Progenitor cell of endocrine pancreas (in vitro differentiated cells): ENCODE measurements around the gene POU2F3. TPM values are rescaled to one million over a fixed set of nuclear protein-coding genes. Genes with fewer than 3 reads are reported as not detected.

ENCODE experiments used
- DNase-seq: peaks from one replicate; pipeline ENCODE4 v3.0.0; 2021; ENCODE audit warnings: low spot score; ENCODE audit not compliant: unreplicated experiment
- H3K27ac Mint-ChIP-seq: 2 replicates; pipeline ENCODE4 v1.8.0; 2021; ENCODE audit warnings: mild to moderate bottlenecking, moderate library complexity, mixed read lengths
- H3K27me3 Mint-ChIP-seq: 2 replicates; pipeline ENCODE4 v1.8.0; 2021; ENCODE audit warnings: mixed read lengths
- H3K36me3 Mint-ChIP-seq: 2 replicates; pipeline ENCODE4 v1.8.0; 2022; ENCODE audit warnings: mixed read lengths; ENCODE audit not compliant: insufficient read depth
- H3K4me1 Mint-ChIP-seq: 2 replicates; pipeline ENCODE4 v1.8.0; 2021; ENCODE audit warnings: low read depth, mixed read lengths
- H3K4me3 Mint-ChIP-seq: 2 replicates; pipeline ENCODE4 v1.8.0; 2021; ENCODE audit warnings: low read depth, mild to moderate bottlenecking, moderate library complexity, mixed read lengths
- H3K9me3 Mint-ChIP-seq: 2 replicates; pipeline ENCODE4 v1.8.0; 2021; ENCODE audit warnings: low read depth, mixed read lengths
- CTCF ChIP-seq: fragments of 200-600 bp; sonication (generic); IDR thresholded peaks from one replicate; pipeline ENCODE4 v1.5.0; 2021; ENCODE audit warnings: antibody characterized with exemption, mild to moderate bottlenecking; ENCODE audit not compliant: unreplicated experiment
- total RNA-seq: library from RNA; stranded (reverse); gene quantifications from 2 replicates; pipeline ENCODE4 v1.2.1, GENCODE V29; 2021

POU2F3 gene
- total RNA-seq, 1 donor from 2014 or later, result not detected

GRCh38 chr11:120228794-120229384, 11.1 kb upstream of the POU2F3 start:
- H3K4me3 Mint-ChIP-seq, result no peak overlapping the region
- no peak for DNase-seq

GRCh38 chr11:120229451-120230424, 10.2 kb upstream of the POU2F3 start:
- no peaks in the 10 kb centered on the region for H3K4me1 Mint-ChIP-seq
- TF ChIP-seq CTCF, result peak; percentile 70
- no peaks in the 10 kb centered on the region for H3K9me3 Mint-ChIP-seq
- no peak for DNase-seq
- no peak overlapping the region for H3K27ac Mint-ChIP-seq
- no peaks in the 10 kb centered on the region for H3K36me3 Mint-ChIP-seq
- H3K27me3 Mint-ChIP-seq, result peaks cover 39% of the 10 kb centered on the region
- no peak overlapping the region for H3K4me3 Mint-ChIP-seq

More at GRCh38 chr11:120228794-120229384, 11.1 kb upstream of the POU2F3 start:
- TF ChIP-seq CTCF, result peak; percentile 13
- Mint-ChIP-seq H3K36me3 (no peaks in the 10 kb centered on the region), H3K4me1 (no peaks in the 10 kb centered on the region), H3K9me3 (no peaks in the 10 kb centered on the region), H3K27ac (no peak overlapping the region), H3K27me3 (peaks cover 32% of the 10 kb centered on the region)

DNA sequence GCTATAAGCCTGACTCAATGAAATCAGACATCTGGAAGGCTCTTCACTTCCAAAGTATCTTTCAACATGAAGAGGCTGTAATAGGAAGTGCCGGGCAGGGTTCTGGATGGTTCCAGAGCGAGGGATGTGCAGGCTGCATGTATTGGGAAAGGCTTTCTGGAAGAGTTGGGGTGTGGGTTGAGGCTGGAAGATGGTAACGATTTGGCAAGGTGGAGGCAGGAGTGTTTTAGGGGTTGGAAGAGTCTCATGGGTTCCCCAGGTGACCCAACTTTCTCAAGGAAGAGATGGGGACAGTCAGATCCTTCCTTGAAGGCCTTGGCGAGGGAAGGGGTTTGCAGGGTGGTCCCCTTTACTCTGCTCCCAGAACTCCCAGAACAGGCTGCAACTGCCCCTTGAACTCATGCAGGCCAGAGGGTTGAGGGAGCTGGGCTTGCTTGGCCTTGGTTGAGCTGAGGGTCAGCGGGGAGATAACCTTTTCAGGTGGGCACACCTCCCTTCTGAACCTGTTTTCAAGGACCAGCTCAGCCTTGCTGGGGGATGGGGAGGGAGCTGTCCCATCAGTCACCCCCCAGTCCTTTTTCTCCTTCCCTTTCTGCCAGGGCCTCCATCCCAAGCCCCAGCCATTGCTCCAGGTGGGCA, 9.4 kb upstream of the POU2F3 start:
- TF ChIP-seq CTCF, result no peak
- H3K9me3 Mint-ChIP-seq, result no peaks in the 10 kb centered on the region
- DNase-seq, result no peak
- H3K27ac Mint-ChIP-seq, result no peak overlapping the region
- no peaks in the 10 kb centered on the region for H3K4me1 Mint-ChIP-seq
- no peaks in the 10 kb centered on the region for H3K36me3 Mint-ChIP-seq
- H3K27me3 Mint-ChIP-seq, result peaks cover 43% of the 10 kb centered on the region
- H3K4me3 Mint-ChIP-seq, result no peak overlapping the region

GRCh38 chr11:120231963-120232362, 8.0 kb upstream of the POU2F3 start:
- H3K27me3 Mint-ChIP-seq, result peaks cover 52% of the 10 kb centered on the region
- no peaks in the 10 kb centered on the region for H3K4me1 Mint-ChIP-seq
- no peak for TF ChIP-seq CTCF
- no peaks in the 10 kb centered on the region for H3K9me3 Mint-ChIP-seq
- DNase-seq, result no peak
- no peaks in the 10 kb centered on the region for H3K36me3 Mint-ChIP-seq
- H3K4me3 Mint-ChIP-seq, result no peak overlapping the region
- no peak overlapping the region for H3K27ac Mint-ChIP-seq

GRCh38 chr11:120233207-120233803, 6.6 kb upstream of the POU2F3 start:
- H3K4me3 Mint-ChIP-seq, result no peak overlapping the region
- no peak overlapping the region for H3K27ac Mint-ChIP-seq
- no peaks in the 10 kb centered on the region for H3K36me3 Mint-ChIP-seq
- H3K4me1 Mint-ChIP-seq, result no peaks in the 10 kb centered on the region
- H3K27me3 Mint-ChIP-seq, result peaks cover 66% of the 10 kb centered on the region
- DNase-seq, result no peak
- TF ChIP-seq CTCF, result no peak
- H3K9me3 Mint-ChIP-seq, result no peaks in the 10 kb centered on the region
